ENCODE results near the gene DVL2. TPM values are rescaled to one million over a fixed set of nuclear protein-coding genes. Genes with fewer than 3 reads are reported as not detected.

The DVL2 gene
- total RNA-seq, 1 donor from 2014 or later: 24.7 TPM

DNA sequence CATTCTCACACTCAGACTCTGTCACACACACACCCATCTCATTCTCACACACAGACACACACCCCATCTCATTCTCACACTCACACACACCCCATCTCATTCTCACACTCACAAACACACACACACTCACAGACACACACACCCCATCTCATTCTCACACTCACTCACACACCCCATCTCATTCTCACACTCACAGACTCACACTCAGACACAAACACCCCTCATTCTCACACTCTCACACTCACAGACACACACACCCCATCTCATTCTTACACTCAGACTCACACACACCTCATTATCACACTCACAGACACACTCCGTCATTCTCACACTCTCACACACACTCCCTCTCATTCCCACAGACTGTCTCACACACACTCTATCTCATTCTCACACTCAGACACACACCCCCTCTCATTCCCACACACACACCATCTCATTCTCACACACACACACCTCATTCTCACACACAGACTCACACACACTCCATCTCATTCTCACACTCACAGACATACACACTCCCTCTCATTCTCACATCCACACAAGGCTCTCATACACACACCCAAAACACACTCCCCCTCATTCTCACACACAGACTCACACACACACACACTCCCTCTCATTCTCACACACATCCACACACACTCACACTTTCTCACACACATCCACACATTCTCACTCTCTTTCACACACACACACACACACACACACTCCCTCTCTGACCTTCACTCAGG is 58.0 kb downstream of the DVL2 start:
- no peak for DNase-seq (ENCODE audit: low spot score)

Small RNAs within 50 kb of the gene (microRNA-seq; reads per million reads assigned to microRNA genes)
- 1,226 reads per million, percentile 80 among the genes with 10 or more reads in this experiment for gene MIR324 (ENCODE audit: borderline number of aligned reads)

Other genes with a start within 250 kb of the DVL2 start
- gene ALOX12, start 238.5 kb downstream of the DVL2 start, total RNA-seq: 0.16 TPM
- 243 TPM for gene RNASEK, start 221.9 kb downstream of the DVL2 start, total RNA-seq
- gene BCL6B, start 211.5 kb downstream of the DVL2 start, total RNA-seq: 32.2 TPM
- gene SLC16A13, start 198.5 kb downstream of the DVL2 start, total RNA-seq: 2.9 TPM
- gene SLC16A11, start 190.4 kb downstream of the DVL2 start, total RNA-seq: 0.84 TPM
- gene CLEC10A, start 154.3 kb downstream of the DVL2 start, total RNA-seq: 20.6 TPM
- 3.3 TPM for gene ASGR2, start 119.7 kb downstream of the DVL2 start, total RNA-seq
- gene ASGR1, start 55.1 kb downstream of the DVL2 start, total RNA-seq: 2.2 TPM
- 16.0 TPM for gene DLG4, start 14.7 kb downstream of the DVL2 start, total RNA-seq
- gene ACADVL, start 14.6 kb downstream of the DVL2 start, total RNA-seq: 1,052 TPM
- 47.4 TPM for gene PHF23, start 4.9 kb upstream of the DVL2 start, total RNA-seq
- 468 TPM for gene GABARAP, start 7.9 kb upstream of the DVL2 start, total RNA-seq
- 120 TPM for gene CTDNEP1, start 17.2 kb upstream of the DVL2 start, total RNA-seq
- 44.1 TPM for gene ELP5, start 17.7 kb upstream of the DVL2 start, total RNA-seq
- gene CLDN7, start 28.0 kb upstream of the DVL2 start, total RNA-seq: 5.6 TPM
- 8.1 TPM for gene SLC2A4, start 47.2 kb upstream of the DVL2 start, total RNA-seq
- gene YBX2, start 60.1 kb upstream of the DVL2 start, total RNA-seq: 2.3 TPM
- 503 TPM for gene EIF5A, start 73.1 kb upstream of the DVL2 start, total RNA-seq
- 51.2 TPM for gene GPS2, start 80.8 kb upstream of the DVL2 start, total RNA-seq
- gene NEURL4, start 94.8 kb upstream of the DVL2 start, total RNA-seq: 25.4 TPM
- gene ACAP1, start 102.0 kb upstream of the DVL2 start, total RNA-seq: 18.8 TPM
- 11.9 TPM for gene KCTD11, start 117.6 kb upstream of the DVL2 start, total RNA-seq
- not detected for gene TMEM95, start 120.6 kb upstream of the DVL2 start, total RNA-seq
- gene TNK1, start 146.6 kb upstream of the DVL2 start, total RNA-seq: 0.71 TPM
- 42.6 TPM for gene PLSCR3, start 160.0 kb upstream of the DVL2 start, total RNA-seq
- gene TMEM256, start 169.6 kb upstream of the DVL2 start, total RNA-seq: 68.7 TPM
- 21.0 TPM for gene NLGN2, start 173.3 kb upstream of the DVL2 start, total RNA-seq
- not detected for gene SPEM1, start 185.8 kb upstream of the DVL2 start, total RNA-seq
- not detected for gene SPEM2, start 191.1 kb upstream of the DVL2 start, total RNA-seq
- gene SPEM3, start 194.3 kb upstream of the DVL2 start, total RNA-seq: not detected
- gene TMEM102, start 200.9 kb upstream of the DVL2 start, total RNA-seq: 3.2 TPM
- gene FGF11, start 205.0 kb upstream of the DVL2 start, total RNA-seq: 2.4 TPM
- gene CHRNB1, start 210.5 kb upstream of the DVL2 start, total RNA-seq: 6.8 TPM
- gene ZBTB4, start 245.1 kb upstream of the DVL2 start, total RNA-seq: 72.5 TPM
- not detected for gene SLC35G6, start 246.9 kb upstream of the DVL2 start, total RNA-seq
- 102 TPM for gene POLR2A, start 249.8 kb upstream of the DVL2 start, total RNA-seq

All from mesenteric fat pad (tissue), 1 donor.